ENCODE measurements around the gene CYP3A7. TPM values are rescaled to one million over a fixed set of nuclear protein-coding genes. Genes with fewer than 3 reads are reported as not detected.
"Not testable (repeated sequence)": the region's sequence is repeated elsewhere in the genome, so short reads cannot be mapped to it uniquely, and the experiment has no call there.

The CYP3A7 gene
- polyA plus RNA-seq, 1 experiment: not detected

DNA sequence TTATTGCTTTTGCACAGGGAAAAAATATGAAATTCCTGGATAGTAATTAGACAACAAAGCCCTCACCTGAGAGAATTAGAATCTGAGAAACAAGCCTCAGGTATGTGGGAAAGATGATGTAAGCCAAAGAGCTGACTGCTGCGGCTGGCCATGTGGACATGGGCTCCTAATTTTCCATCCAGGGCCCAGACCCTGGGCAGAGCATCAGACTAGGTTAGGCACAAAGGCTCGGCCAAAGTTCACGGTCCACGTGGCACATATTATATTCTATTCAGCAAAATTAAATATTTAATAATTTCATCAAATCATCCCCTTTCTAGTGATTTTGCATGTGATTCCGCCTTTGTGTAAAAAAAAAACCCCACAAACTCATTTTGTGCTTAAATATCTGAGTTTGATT, 43.9 kb upstream of the CYP3A7 start:
- ChIA-PET CTCF (no interaction called here), POLR2A (no interaction called here)
- no peak for DNase-seq (ENCODE audit: low read depth)
- Histone ChIP-seq H3K4me3 (ENCODE audit: low read depth, low read length) (no peak overlapping the region), H3K27me3 (ENCODE audit: control insufficient read depth, insufficient read depth, low read length) (peaks cover 5% of the 10 kb centered on the region), H3K36me3 (ENCODE audit: control insufficient read depth, insufficient read depth, low read length) (no peaks in the 10 kb centered on the region)
- TF ChIP-seq, protein P1, sequence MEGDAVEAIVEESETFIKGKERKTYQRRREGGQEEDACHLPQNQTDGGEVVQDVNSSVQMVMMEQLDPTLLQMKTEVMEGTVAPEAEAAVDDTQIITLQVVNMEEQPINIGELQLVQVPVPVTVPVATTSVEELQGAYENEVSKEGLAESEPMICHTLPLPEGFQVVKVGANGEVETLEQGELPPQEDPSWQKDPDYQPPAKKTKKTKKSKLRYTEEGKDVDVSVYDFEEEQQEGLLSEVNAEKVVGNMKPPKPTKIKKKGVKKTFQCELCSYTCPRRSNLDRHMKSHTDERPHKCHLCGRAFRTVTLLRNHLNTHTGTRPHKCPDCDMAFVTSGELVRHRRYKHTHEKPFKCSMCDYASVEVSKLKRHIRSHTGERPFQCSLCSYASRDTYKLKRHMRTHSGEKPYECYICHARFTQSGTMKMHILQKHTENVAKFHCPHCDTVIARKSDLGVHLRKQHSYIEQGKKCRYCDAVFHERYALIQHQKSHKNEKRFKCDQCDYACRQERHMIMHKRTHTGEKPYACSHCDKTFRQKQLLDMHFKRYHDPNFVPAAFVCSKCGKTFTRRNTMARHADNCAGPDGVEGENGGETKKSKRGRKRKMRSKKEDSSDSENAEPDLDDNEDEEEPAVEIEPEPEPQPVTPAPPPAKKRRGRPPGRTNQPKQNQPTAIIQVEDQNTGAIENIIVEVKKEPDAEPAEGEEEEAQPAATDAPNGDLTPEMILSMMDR (IDR thresholded peaks at IDR 0.05; ENCODE audit: insufficient read depth, low read depth, low read length): no peak

DNA sequence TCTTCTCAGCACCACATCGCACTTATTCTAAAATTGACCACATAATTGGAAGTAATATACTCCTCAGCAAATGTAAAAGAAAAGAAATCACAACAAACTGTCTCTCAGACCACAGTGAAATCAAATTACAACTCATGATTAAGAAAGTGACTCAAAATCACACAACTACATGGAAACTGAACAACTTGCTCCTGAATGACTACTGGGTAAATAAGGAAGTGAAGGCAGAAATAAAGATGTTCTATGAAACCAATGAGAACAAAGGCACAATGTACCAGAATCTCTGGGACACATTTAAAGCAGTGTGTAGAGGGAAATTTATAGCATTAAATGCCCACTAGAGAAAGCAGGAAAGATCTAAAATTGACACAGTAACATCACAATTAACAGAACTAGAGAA, 38.4 kb upstream of the CYP3A7 start:
- H3K36me3 ChIP-seq (ENCODE audit: control insufficient read depth, insufficient read depth, low read length); H3K4me3 ChIP-seq (ENCODE audit: low read depth, low read length); DNase-seq (ENCODE audit: low read depth); CTCF ChIA-PET; POLR2A ChIA-PET; H3K27me3 ChIP-seq (ENCODE audit: control insufficient read depth, insufficient read depth, low read length): not testable (repeated sequence)

DNA sequence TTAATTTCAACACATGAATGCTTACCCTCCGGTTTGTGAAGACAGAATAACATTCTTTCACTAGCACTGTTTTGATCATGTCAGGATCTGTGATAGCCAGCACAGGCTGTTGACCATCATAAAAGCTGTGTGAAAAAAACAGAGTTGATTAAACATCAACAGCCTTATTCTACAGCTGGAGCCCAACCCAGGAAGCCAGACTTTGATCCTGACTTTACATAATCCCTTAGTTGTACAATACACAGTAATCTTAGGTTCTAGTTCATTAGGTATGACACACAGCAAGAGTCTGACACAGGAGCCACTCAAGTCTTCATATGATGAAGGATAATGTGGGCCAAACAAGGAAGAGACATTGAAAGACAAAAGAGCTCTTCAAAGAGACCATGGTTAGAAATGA, 37.6 kb upstream of the CYP3A7 start:
- ChIA-PET POLR2A (no interaction called here), CTCF (interaction anchor here (1.5 kb wide), 1 partner anchor 12 kb away, joined by 3 read pairs; the partner anchor contains the start of gene CYP3A4)
- H3K27me3 ChIP-seq (ENCODE audit: control insufficient read depth, insufficient read depth, low read length): no peaks in the 10 kb centered on the region
- TF ChIP-seq, protein P1 (IDR thresholded peaks at IDR 0.05; ENCODE audit: insufficient read depth, low read depth, low read length): no peak
- no peak for DNase-seq (ENCODE audit: low read depth)
- H3K36me3 ChIP-seq (ENCODE audit: control insufficient read depth, insufficient read depth, low read length): no peaks in the 10 kb centered on the region
- no peak overlapping the region for H3K4me3 ChIP-seq (ENCODE audit: low read depth, low read length)

DNA sequence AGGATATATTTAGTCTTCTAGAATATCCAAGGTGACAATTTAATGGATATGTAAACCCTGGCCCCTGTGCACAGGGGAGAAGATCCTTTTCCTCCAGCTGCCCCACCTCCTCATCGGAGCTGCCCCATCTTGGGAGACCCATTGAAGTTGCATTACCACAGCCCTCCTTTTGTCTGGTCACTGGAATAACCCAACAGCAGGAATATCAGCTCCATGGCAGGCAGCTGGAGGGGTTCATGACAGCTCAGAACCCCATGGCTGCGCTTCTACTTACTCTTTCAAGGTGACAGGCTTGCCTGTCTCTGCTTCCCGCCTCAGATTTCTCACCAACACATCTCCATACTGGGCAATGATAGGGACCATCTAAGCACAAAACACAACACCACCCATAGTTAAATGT, 34.5 kb upstream of the CYP3A7 start:
- CTCF ChIA-PET: not testable (repeated sequence)

DNA sequence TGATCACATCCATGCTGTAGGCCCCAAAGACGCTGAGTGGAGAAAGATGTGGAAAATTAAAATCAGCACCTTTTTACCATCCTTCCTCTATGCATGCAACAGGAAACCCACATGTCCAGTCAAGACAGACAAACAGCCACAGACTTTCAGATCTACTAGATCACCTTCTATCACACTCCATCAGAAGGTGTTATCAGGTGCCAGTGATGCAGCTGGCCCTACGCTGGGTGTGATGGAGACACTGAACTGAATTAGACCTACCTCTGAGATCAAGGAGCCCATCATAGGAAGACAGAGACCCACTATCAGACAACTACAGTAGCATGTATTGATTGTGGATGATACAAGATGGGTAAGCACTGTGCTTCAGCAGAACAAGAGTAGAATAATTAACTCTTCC, 33.5 kb upstream of the CYP3A7 start:
- TF ChIP-seq, protein P1 (IDR thresholded peaks at IDR 0.05; ENCODE audit: insufficient read depth, low read depth, low read length): no peak
- ChIA-PET POLR2A (no interaction called here), CTCF (no interaction called here)
- no peak for DNase-seq (ENCODE audit: low read depth)
- Histone ChIP-seq H3K27me3 (ENCODE audit: control insufficient read depth, insufficient read depth, low read length) (no peaks in the 10 kb centered on the region; the same call in 1 of the 2 replicates), H3K36me3 (ENCODE audit: control insufficient read depth, insufficient read depth, low read length) (no peaks in the 10 kb centered on the region), H3K4me3 (ENCODE audit: low read depth, low read length) (no peak overlapping the region)

More for the DNA sequence above, 34.5 kb upstream of the CYP3A7 start:
- H3K27me3 ChIP-seq (ENCODE audit: control insufficient read depth, insufficient read depth, low read length); H3K4me3 ChIP-seq (ENCODE audit: low read depth, low read length); DNase-seq (ENCODE audit: low read depth); H3K36me3 ChIP-seq (ENCODE audit: control insufficient read depth, insufficient read depth, low read length); POLR2A ChIA-PET: not testable (repeated sequence)

DNA sequence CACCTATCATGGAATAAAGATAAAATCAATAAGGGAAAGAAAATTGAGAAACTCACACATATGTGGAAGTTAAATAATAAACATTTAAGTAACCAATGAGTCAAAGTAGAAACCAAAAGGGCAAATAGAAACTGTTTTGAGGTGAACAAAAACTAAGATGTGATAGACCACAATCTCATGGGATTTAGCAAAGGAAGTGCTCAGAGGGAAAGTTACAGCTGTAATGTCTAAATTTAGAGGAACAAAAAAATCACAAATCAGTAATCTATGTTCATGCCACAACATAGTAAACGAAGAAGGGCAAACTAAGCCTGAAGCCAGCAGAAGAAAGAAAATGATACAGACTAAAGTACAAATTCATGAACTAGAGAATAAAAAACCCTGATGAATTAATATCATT, 32.7 kb upstream of the CYP3A7 start:
- no peaks in the 10 kb centered on the region for H3K36me3 ChIP-seq (ENCODE audit: control insufficient read depth, insufficient read depth, low read length)
- POLR2A ChIA-PET: no interaction called here
- no peak overlapping the region for H3K4me3 ChIP-seq (ENCODE audit: low read depth, low read length)
- DNase-seq (ENCODE audit: low read depth): no peak
- CTCF ChIA-PET: no interaction called here
- no peaks in the 10 kb centered on the region; the same call in 1 of the 2 replicates for H3K27me3 ChIP-seq (ENCODE audit: control insufficient read depth, insufficient read depth, low read length)
- TF ChIP-seq, protein P1 (IDR thresholded peaks at IDR 0.05; ENCODE audit: insufficient read depth, low read depth, low read length): no peak
